SK-N-SH treated with all-trans-retinoic acid at 6 μM for 48 hours (cell line): ENCODE data around the gene GOLGA3.

Experiments
- ESRRG ChIP-seq: fragments of 250-450 bp; sonication (Bioruptor Pico); IDR thresholded peaks from 2 replicates; pipeline ENCODE4 v1.6.1; 2021; ENCODE audit warnings: mild to moderate bottlenecking
- OSR1 ChIP-seq: fragments of 250-450 bp; sonication (Bioruptor Pico); IDR thresholded peaks from 2 replicates; pipeline ENCODE4 v1.8.0; 2022; ENCODE audit warnings: moderate library complexity, mild to moderate bottlenecking, inconsistent platforms
- RARB ChIP-seq: fragments of 250-450 bp; sonication (Bioruptor Pico); IDR thresholded peaks from 2 replicates; pipeline ENCODE4 v1.8.0; 2021; ENCODE audit warnings: mild to moderate bottlenecking, moderate library complexity
- ZC3H10 ChIP-seq: fragments of 250-450 bp; sonication (Bioruptor Pico); IDR thresholded peaks from 2 replicates; pipeline ENCODE4 v1.5.1; 2021; ENCODE audit warnings: mild to moderate bottlenecking, moderate library complexity
- ZFP30 ChIP-seq: fragments of 450-650 bp; formaldehyde crosslinking; IDR thresholded peaks from 2 replicates; pipeline ENCODE4 v1.5.0; 2022; ENCODE audit warnings: mild to moderate bottlenecking, moderate library complexity

DNA sequence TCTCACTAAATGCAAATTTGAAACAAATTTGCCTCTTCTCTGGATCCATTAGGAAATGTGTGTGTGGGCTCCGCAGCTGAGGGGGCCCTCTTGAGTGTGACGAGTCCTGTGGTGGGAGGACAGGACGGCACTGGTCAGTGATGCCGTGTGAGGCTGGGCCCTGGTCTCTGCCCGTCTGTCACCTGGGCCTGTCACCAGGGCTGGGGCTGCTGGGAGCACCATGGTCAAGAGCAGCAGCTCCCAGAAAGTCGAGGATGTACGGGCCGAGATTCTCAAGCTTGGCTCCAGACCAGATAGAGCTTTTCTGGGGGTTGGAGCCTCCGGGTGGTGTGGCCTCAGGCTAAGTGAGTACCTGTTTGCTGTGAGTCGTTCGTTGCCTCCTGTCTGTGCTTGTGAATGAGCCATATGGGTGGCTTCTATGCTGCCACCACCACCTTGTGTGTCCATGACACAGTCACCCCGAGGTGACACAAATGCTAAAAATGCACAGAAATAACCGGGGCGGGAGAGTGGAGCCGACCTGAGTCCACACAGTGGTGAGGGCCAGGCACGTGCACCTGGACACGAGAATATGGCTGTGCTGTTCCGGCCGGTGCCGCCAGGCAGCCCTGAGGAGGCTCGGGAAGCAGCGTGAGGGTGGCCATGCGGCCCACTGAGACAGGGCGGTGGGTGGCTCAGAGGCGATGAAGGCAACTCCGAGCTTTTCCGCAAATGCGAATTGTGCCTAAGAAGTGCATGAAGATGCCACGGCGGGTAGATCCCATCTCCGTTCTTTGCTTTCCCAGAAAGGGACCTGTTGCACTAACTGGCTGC is 109.3 kb downstream of the GOLGA3 start:
- TF ChIP-seq ZC3H10 (no peak), ZFP30 (CRISPR knock-in tag) (no peak), OSR1 (CRISPR knock-in tag) (no peak), RARB (CRISPR knock-in tag) (no peak), ESRRG (CRISPR knock-in tag) (no peak)
